NT2/D1 (cell line): ENCODE measurements around the gene SMIM10L1.

ENCODE experiments used
- DNase-seq: peaks from one replicate; pipeline ENCODE4 v3.0.0-alpha.2; 2011; ENCODE audit warnings: low read depth, low spot score
- H3K27me3 ChIP-seq: 2 replicates; pipeline ENCODE4 v1.6.0; 2011; ENCODE audit warnings: mild to moderate bottlenecking; ENCODE audit not compliant: insufficient read length, insufficient read depth
- H3K36me3 ChIP-seq: 2 replicates; pipeline ENCODE4 v1.6.1; 2011; ENCODE audit warnings: mild to moderate bottlenecking, low read length, mixed read lengths; ENCODE audit not compliant: insufficient read depth, insufficient read length
- H3K4me1 ChIP-seq: 2 replicates; pipeline ENCODE4 v1.5.1; 2011; ENCODE audit not compliant: insufficient read depth, insufficient read length
- H3K4me3 ChIP-seq: 2 replicates; pipeline ENCODE4 v1.5.1; 2011; ENCODE audit warnings: low read depth; ENCODE audit not compliant: insufficient read length
- H3K9ac ChIP-seq: 2 replicates; pipeline ENCODE4 v1.6.0; 2011; ENCODE audit warnings: low read depth; ENCODE audit not compliant: insufficient read length
- H3K9me3 ChIP-seq: 2 replicates; pipeline ENCODE4 v1.5.1; 2011; ENCODE audit warnings: mild to moderate bottlenecking, low read length; ENCODE audit not compliant: insufficient read depth
- SUZ12 ChIP-seq: IDR thresholded peaks from 2 replicates; pipeline ENCODE4 v1.6.1; 2011; ENCODE audit not compliant: insufficient read length, insufficient read depth; ENCODE audit errors: extremely low read depth
- YY1 ChIP-seq: IDR thresholded peaks from 2 replicates; pipeline ENCODE4 v1.6.1; 2011; ENCODE audit not compliant: insufficient read length, insufficient read depth
- ZNF274 ChIP-seq: IDR thresholded peaks from 2 replicates; pipeline ENCODE4 v1.6.1; 2011; ENCODE audit warnings: mild to moderate bottlenecking, low read depth, low read length

SMIM10L1 gene

DNA sequence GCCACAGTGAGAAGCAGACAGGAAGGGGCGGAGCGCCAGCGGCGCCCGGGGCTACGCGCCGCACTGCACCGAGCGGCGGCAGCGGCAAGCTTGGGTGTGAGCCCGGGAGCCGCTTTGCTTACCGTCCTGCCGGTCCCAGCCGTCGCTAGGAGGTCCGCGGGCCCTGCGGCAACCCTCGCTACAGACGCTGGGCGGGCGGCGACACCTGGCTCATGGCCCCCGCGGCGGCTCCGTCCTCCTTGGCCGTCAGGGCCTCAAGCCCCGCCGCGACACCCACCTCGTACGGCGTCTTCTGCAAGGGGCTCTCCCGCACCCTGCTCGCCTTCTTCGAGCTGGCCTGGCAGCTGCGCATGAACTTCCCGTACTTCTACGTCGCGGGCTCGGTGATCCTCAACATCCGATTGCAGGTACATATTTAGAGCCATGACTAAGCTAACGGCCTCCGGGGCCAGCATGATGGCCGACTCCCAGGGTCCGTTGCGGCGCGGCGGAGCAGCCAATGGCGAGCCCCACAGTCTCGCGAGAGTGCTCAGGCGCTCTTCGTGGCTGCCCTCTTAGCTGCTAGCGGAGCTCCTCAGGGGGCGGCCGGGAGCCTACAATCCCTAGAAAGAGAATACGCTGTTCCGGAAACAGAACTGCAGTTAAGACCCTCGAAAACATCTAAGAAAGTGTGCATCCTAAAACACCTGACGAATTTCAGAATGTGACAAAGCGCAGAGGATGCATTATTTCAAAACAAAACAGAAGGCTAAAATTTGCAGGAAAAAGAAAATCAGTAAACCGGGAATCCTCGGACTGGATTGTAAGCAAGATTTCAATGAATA, at the start of gene SMIM10L1:
Gene SMIM10L1, plus strand, starts transcription at position 50 of the 824 bp plus-strand sequence. Its CDS starts 163 bp downstream, at position 213.
- Histone ChIP-seq H3K9ac (peak within 1 kb of the TSS; percentile 94), H3K4me3 (peak within 1 kb of the TSS; percentile 88), H3K9me3 (no peaks in the 10 kb centered on the region; the same call in 1 of the 2 replicates), H3K36me3 (peaks cover 44% of the 10 kb centered on the region), H3K4me1 (no peaks in the 10 kb centered on the region), H3K27me3 (no peaks in the 10 kb centered on the region)
- no peak for TF ChIP-seq ZNF274
- TF ChIP-seq SUZ12, result no peak
- TF ChIP-seq YY1, result peak; percentile 89
- peak; percentile 100 for DNase-seq

DNA sequence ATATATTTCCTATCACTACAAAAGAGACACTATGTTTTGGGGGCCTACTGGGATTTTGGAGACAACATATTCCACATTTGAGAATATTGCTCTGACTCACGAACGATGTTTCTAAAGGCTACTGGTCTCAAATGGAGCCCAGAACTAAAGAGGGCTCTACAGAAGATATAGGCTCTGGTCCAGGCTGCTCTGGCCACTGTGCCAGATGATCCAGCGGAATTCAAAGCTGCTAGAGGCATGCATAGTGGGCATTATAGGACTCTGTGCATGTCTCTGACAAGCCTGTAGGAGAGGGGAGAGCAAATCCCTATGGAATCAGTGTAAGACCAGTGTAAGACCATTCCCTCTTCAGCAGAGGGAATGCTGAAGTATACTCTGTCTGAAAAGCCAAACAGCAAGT, 40.6 kb upstream of the SMIM10L1 start:
- Histone ChIP-seq H3K27me3 (no peaks in the 10 kb centered on the region), H3K4me3 (no peak overlapping the region), H3K4me1 (no peaks in the 10 kb centered on the region), H3K36me3 (peaks cover 20% of the 10 kb centered on the region), H3K9me3 (peaks cover under 1% of the 10 kb centered on the region; the same call in 1 of the 2 replicates), H3K9ac (no peak overlapping the region)
- no peak for TF ChIP-seq SUZ12
- TF ChIP-seq YY1, result no peak
- no peak for TF ChIP-seq ZNF274
- no peak for DNase-seq

DNA sequence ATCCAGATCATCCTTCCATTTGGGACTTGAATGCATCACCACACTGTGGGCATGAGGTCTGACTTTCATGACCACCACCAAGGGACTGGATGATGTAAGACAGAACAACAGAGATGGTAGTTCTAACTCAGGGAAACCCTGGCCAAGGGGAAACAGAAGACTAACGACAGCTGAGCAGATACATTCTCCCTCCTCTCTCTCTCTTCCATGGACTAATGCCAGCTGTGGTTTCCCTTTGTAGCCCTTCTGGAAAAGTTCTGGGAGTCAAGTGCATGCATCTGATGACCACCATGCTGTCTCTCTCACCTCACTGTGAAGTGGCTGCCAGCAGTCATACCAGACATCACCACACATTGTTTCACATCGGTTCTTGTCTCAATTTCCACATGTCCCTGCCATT, 40.0 kb upstream of the SMIM10L1 start:
- DNase-seq, result no peak
- Histone ChIP-seq H3K9me3 (no peaks in the 10 kb centered on the region), H3K4me1 (no peaks in the 10 kb centered on the region), H3K36me3 (peaks cover 20% of the 10 kb centered on the region), H3K4me3 (no peak overlapping the region), H3K9ac (no peak overlapping the region), H3K27me3 (no peaks in the 10 kb centered on the region)
- TF ChIP-seq SUZ12 (no peak), YY1 (no peak), ZNF274 (no peak)

DNA sequence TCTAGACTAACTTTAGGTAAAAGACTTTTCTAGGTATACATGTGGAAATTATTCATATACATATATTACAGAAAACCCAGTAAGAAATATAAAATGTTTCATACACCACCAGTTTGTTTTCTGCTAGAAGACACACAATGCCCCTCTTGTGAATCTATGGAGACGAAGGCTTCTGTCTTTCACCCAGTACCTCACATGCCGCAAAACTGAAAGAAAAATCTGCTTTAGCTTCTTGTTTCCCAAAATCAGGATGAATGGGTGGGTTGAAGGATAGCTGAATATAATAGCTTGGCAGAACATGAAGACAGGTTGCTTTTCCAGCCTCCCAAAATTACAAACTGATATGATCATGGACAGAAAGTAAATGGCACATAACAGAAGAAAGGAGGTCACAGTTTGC, 37.8 kb upstream of the SMIM10L1 start:
- no peak for DNase-seq
- Histone ChIP-seq H3K27me3 (no peaks in the 10 kb centered on the region), H3K9me3 (no peaks in the 10 kb centered on the region), H3K36me3 (peaks cover 16% of the 10 kb centered on the region), H3K4me3 (no peak overlapping the region), H3K9ac (no peak overlapping the region), H3K4me1 (no peaks in the 10 kb centered on the region)
- TF ChIP-seq SUZ12 (no peak), YY1 (no peak), ZNF274 (no peak)

DNA sequence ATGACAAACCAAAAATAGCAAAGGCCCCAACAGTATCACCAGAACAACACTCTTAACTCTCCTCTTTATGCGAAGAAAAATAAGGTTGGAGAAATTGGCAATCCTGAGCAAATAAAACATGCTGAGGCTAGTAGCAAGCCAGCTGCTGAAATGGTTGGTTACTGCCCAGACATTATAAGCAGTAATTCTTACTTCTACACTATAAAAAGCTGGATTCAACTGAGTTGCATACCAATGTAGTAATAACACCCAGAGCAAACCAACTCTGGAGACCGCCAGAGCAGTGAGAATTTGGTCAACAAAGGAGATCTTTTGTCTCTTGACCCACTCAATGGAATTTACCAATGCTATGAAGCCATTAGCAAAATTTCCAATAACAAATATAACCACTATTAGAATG, 37.2 kb upstream of the SMIM10L1 start:
- Histone ChIP-seq H3K27me3 (no peaks in the 10 kb centered on the region), H3K36me3 (peaks cover 16% of the 10 kb centered on the region), H3K9ac (no peak overlapping the region), H3K4me1 (no peaks in the 10 kb centered on the region), H3K9me3 (no peaks in the 10 kb centered on the region), H3K4me3 (no peak overlapping the region)
- TF ChIP-seq YY1, result no peak
- TF ChIP-seq SUZ12, result no peak
- no peak for TF ChIP-seq ZNF274
- DNase-seq, result no peak

DNA sequence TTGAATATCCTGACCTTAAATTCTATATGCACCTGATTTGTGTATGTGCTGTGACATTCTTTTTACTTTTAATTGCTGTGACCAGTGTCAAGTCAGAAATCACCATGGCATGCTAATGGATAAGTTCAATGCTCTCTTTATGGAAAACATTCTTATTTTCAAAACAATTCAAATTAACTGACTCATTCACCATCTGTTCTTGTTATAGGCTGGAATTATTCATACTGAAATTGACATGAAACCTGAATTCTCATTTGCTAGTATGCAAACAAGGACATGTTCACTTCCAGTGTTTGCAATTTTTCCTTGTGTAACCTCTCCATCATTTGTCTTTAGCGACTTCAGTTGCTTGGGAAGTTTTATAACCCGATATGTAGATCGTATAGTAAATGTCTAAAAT, 36.7 kb upstream of the SMIM10L1 start, which contains the start of gene TAS2R30:
Gene TAS2R30, minus strand, starts transcription at position 340 of the 400 bp plus-strand sequence. CDS start 400 bp downstream, outside the sequence.
- no peaks in the 10 kb centered on the region for H3K4me1 ChIP-seq
- no peak within 1 kb of the TSS for H3K9ac ChIP-seq
- no peak for DNase-seq
- no peak within 1 kb of the TSS for H3K4me3 ChIP-seq
- no peaks in the 10 kb centered on the region for H3K27me3 ChIP-seq
- H3K36me3 ChIP-seq, result peaks cover 11% of the 10 kb centered on the region
- TF ChIP-seq SUZ12 (no peak), YY1 (no peak), ZNF274 (no peak)
- no peaks in the 10 kb centered on the region for H3K9me3 ChIP-seq

DNA sequence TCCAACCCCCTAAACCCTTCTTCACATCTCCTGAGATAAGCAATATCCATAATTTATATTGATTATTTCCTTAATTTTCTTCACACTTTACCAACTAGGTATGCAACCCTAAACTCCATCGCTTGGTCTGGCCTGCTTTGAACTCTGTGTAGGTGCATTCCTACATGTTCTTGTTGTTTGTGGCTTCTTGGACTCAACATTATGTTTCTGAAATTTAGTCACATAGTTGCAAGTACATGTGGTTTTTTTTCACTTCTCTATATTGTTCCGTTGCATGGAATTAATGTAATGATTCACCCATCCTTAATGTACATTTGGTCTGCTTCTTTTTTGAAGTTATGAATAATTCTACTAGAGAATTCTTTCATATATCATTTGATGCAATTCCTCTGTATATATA, 34.9 kb upstream of the SMIM10L1 start:
- DNase-seq, result no peak
- Histone ChIP-seq H3K4me1 (no peaks in the 10 kb centered on the region), H3K9me3 (no peaks in the 10 kb centered on the region), H3K36me3 (peaks cover 5% of the 10 kb centered on the region), H3K4me3 (no peak overlapping the region), H3K27me3 (no peaks in the 10 kb centered on the region), H3K9ac (no peak overlapping the region)
- TF ChIP-seq YY1 (no peak), SUZ12 (no peak), ZNF274 (no peak)
